Fibroblast of upper back skin (primary cell): ENCODE data around the gene FRS2.
"Not testable (repeated sequence)": the region's sequence is repeated elsewhere in the genome, so short reads cannot be mapped to it uniquely, and the experiment has no call there.

ENCODE experiments used
- DNase-seq: peaks from one replicate; pipeline ENCODE4 v3.0.0-alpha.2; 2013

FRS2 gene

GRCh38 chr12:69470189-69471075 lies at the start of gene FRS2:
TSS of gene FRS2 (plus strand) at chr12:69470388. CDS start at chr12:69569031, 98,643 bp downstream.
- DNase-seq, result peak; percentile 90

GRCh38 chr12:69421548-69421947 lies 48.6 kb upstream of the FRS2 start:
- no peak for DNase-seq

- DNase-seq, result no peak
Measured at GRCh38 chr12:69423037-69423905, 46.9 kb upstream of the FRS2 start.

GRCh38 chr12:69425417-69425816 lies 44.8 kb upstream of the FRS2 start:
- DNase-seq, result no peak

- no peak for DNase-seq
Measured at GRCh38 chr12:69428351-69429073, 41.7 kb upstream of the FRS2 start.

GRCh38 chr12:69430942-69431590 lies 39.1 kb upstream of the FRS2 start:
- no peak for DNase-seq

GRCh38 chr12:69431591-69432222 lies 38.5 kb upstream of the FRS2 start:
- no peak for DNase-seq

GRCh38 chr12:69433653-69434052 lies 36.5 kb upstream of the FRS2 start:
- DNase-seq, result no peak

GRCh38 chr12:69435644-69436043 lies 34.5 kb upstream of the FRS2 start:
- peak; percentile 53 for DNase-seq

GRCh38 chr12:69437073-69437472 lies 33.1 kb upstream of the FRS2 start:
- DNase-seq, result no peak

GRCh38 chr12:69438539-69438938 lies 31.6 kb upstream of the FRS2 start:
- no peak for DNase-seq

GRCh38 chr12:69440016-69440415 lies 30.2 kb upstream of the FRS2 start:
- no peak for DNase-seq

GRCh38 chr12:69440886-69441285 lies 29.3 kb upstream of the FRS2 start:
- no peak for DNase-seq

GRCh38 chr12:69442894-69443293 lies 27.3 kb upstream of the FRS2 start:
- no peak for DNase-seq

GRCh38 chr12:69443916-69444315 lies 26.3 kb upstream of the FRS2 start:
- no peak for DNase-seq

GRCh38 chr12:69447892-69448291 lies 22.3 kb upstream of the FRS2 start:
- no peak for DNase-seq

GRCh38 chr12:69452598-69453132 lies 17.5 kb upstream of the FRS2 start:
- DNase-seq, result not testable (repeated sequence)

GRCh38 chr12:69456239-69456638 lies 13.9 kb upstream of the FRS2 start:
- DNase-seq, result no peak

- DNase-seq, result no peak
Measured at GRCh38 chr12:69457433-69457832, 12.8 kb upstream of the FRS2 start.

GRCh38 chr12:69459477-69459876 lies 10.7 kb upstream of the FRS2 start:
- no peak for DNase-seq

GRCh38 chr12:69464428-69464827 lies 5.8 kb upstream of the FRS2 start:
- DNase-seq, result no peak

GRCh38 chr12:69466867-69467266 lies 3.3 kb upstream of the FRS2 start:
- DNase-seq, result no peak
